HCT116 (cell line): ENCODE results near the gene SLC17A5. TPM values are rescaled to one million over a fixed set of nuclear protein-coding genes. Genes with fewer than 3 reads are reported as not detected.

Experiments used
- ATAC-seq: fragments of 200-7000 bp; cut with Tn5 transposase; 2 replicates; pipeline ENCODE4 v1.9.1; 2020; ENCODE audit warnings: mild to moderate bottlenecking, moderate library complexity
- BruUV-seq: library from RNA; stranded (reverse); fragments of 400-500 nt; replicated peaks from 2 replicates; lab custom pipeline; 2021; lab: Mats Ljungman, UMichigan
- CTCF ChIA-PET: fragments of 300-600 bp; sonication (Branson Sonifier 250); formaldehyde crosslinking; loops from one replicate; lab custom pipeline; 2021; ENCODE audit warnings: antibody characterized with exemption; lab: Charles Lee
- POLR2A ChIA-PET: fragments of 300-600, 350-600 bp; sonication (Branson Sonifier 250); formaldehyde crosslinking; loops from one replicate; lab custom pipeline; 2021; ENCODE audit warnings: antibody characterized with exemption; lab: Charles Lee
- RAD21 ChIA-PET, 2 experiments: fragments of 300-600 bp; sonication (Branson Sonifier 250); formaldehyde crosslinking; loops; one replicate each; lab custom pipeline; 2023; ENCODE audit warnings: low total read pairs in 2 of 2; ENCODE audit not compliant: uncharacterized antibody in 2 of 2, unreplicated experiment in 2 of 2, low non-redundant PET in 1 of 2; lab: Charles Lee
- DNase-seq: peaks from one replicate; pipeline ENCODE4 v3.0.0-alpha.2; 2010; ENCODE audit warnings: low read depth, low spot score
- H2AFZ ChIP-seq: fragments of 200-600 bp; shearing (Covaris generic), sonication (generic); 2 replicates; pipeline ENCODE4 v1.6.1; 2017; ENCODE audit warnings: low read depth, mixed run types, mixed read lengths, antibody characterized with exemption, low read length; ENCODE audit not compliant: poor library complexity, severe bottlenecking
- H3K27ac ChIP-seq: 2 replicates; pipeline ENCODE4 v1.5.1; 2012; ENCODE audit warnings: low read depth, low read length
- H3K27me3 ChIP-seq: fragments of 200-600 bp; sonication (generic); 2 replicates; pipeline ENCODE4 v1.6.1; 2016; ENCODE audit warnings: mixed run types, low read length, mixed read lengths; ENCODE audit not compliant: insufficient read depth
- H3K36me3 ChIP-seq, 2 experiments: fragments of 200-500 bp in 1 of 2; fragments of 200-600 bp in 1 of 2; sonication (Bioruptor generic) in 1 of 2; sonication (generic) in 1 of 2; 2 replicates each; pipeline versions ENCODE4 v1.5.1 to v1.6.1; 2014 to 2016; ENCODE audit warnings: low read length in 2 of 2, inconsistent platforms in 1 of 2, mixed read lengths in 1 of 2, mixed run types in 1 of 2; ENCODE audit not compliant: insufficient read depth in 2 of 2, control insufficient read depth in 1 of 2
- H3K4me1 ChIP-seq, 2 experiments: fragments of 200-600 bp in 1 of 2; sonication (generic) in 1 of 2; 2 replicates each; pipeline versions ENCODE4 v1.5.1 to v1.6.1; 2012 to 2017; ENCODE audit warnings: low read length in 2 of 2, inconsistent platforms in 1 of 2, mild to moderate bottlenecking in 1 of 2, mixed read lengths in 1 of 2, mixed run types in 1 of 2, moderate library complexity in 1 of 2; ENCODE audit not compliant: insufficient read depth in 2 of 2, control insufficient read depth in 1 of 2
- H3K4me2 ChIP-seq: fragments of 200-600 bp; sonication (generic); 2 replicates; pipeline ENCODE4 v1.6.1; 2017; ENCODE audit warnings: mixed run types, low read length, mixed read lengths
- H3K4me3 ChIP-seq, 2 experiments: fragments of 200-600 bp in 1 of 2; sonication (generic) in 1 of 2; replicated peaks in 1 of 2; 2 replicates each; pipeline ENCODE4 v1.5.1; 2011 to 2016; ENCODE audit warnings: low read length in 2 of 2, control low read depth in 1 of 2, low read depth in 1 of 2, mild to moderate bottlenecking in 1 of 2, mixed read lengths in 1 of 2, mixed run types in 1 of 2
- H3K79me2 ChIP-seq: fragments of 200-600 bp; sonication (generic); 2 replicates; pipeline ENCODE4 v1.6.1; 2017; ENCODE audit warnings: mild to moderate bottlenecking, mixed run types, low read length, moderate library complexity, mixed read lengths; ENCODE audit not compliant: insufficient read depth
- H3K9ac ChIP-seq: fragments of 200-600 bp; sonication (generic); 2 replicates; pipeline ENCODE4 v1.6.1; 2016; ENCODE audit warnings: low read length, mixed read lengths
- H3K9me2 ChIP-seq: fragments of 200-600 bp; sonication (generic), shearing (Covaris generic); 2 replicates; pipeline ENCODE4 v1.6.1; 2017; ENCODE audit warnings: mixed run types, mild to moderate bottlenecking, moderate library complexity; ENCODE audit not compliant: insufficient read depth
- H3K9me3 ChIP-seq, 2 experiments: fragments of 200-500 bp in 1 of 2; fragments of 200-600 bp in 1 of 2; sonication (Bioruptor generic) in 1 of 2; sonication (generic) in 1 of 2; 2 replicates each; pipeline ENCODE4 v1.6.1; 2014 to 2017; ENCODE audit warnings: low read length in 2 of 2, mixed read lengths in 2 of 2, inconsistent platforms in 1 of 2, low read depth in 1 of 2, mild to moderate bottlenecking in 1 of 2, mixed run types in 1 of 2, moderate library complexity in 1 of 2; ENCODE audit not compliant: control insufficient read depth in 1 of 2, insufficient read depth in 1 of 2
- H4K20me1 ChIP-seq: fragments of 200-600 bp; sonication (generic), shearing (Covaris generic); 2 replicates; pipeline ENCODE4 v1.6.1; 2017; ENCODE audit warnings: mixed run types, mild to moderate bottlenecking, moderate library complexity; ENCODE audit not compliant: insufficient read depth
- CTCF ChIP-seq, 3 experiments: fragments of 200-600 bp in 1 of 3; sonication (generic) in 1 of 3; IDR thresholded peaks in 2 of 3; conservative IDR thresholded peaks in 1 of 3; 2 replicates each; pipeline ENCODE4 v1.5.1; 2012 to 2017; ENCODE audit warnings: low read depth in 2 of 3, low read length in 2 of 3, antibody characterized with exemption in 1 of 3, borderline replicate concordance in 1 of 3, control low read depth in 1 of 3, mild to moderate bottlenecking in 1 of 3, mixed read lengths in 1 of 3, mixed run types in 1 of 3, moderate library complexity in 1 of 3; ENCODE audit not compliant: insufficient read depth in 1 of 3
- EZH2 ChIP-seq: fragments of 200-600 bp; sonication (generic); IDR thresholded peaks from 2 replicates; pipeline ENCODE4 v1.6.1; 2017; ENCODE audit warnings: antibody characterized with exemption, mixed run types
- JUND ChIP-seq: IDR thresholded peaks from 2 replicates; pipeline ENCODE4 v1.6.1; 2012
- MAX ChIP-seq: IDR thresholded peaks from 2 replicates; pipeline ENCODE4 v1.6.1; 2012
- POLR2AphosphoS5 ChIP-seq: IDR thresholded peaks from 2 replicates; pipeline ENCODE4 v1.6.1; 2011; ENCODE audit warnings: mild to moderate bottlenecking, low read depth, low read length, moderate library complexity
- RAD21 ChIP-seq: IDR thresholded peaks from 2 replicates; pipeline ENCODE4 v1.6.1; 2012; ENCODE audit warnings: low read depth, mild to moderate bottlenecking
- SIN3A ChIP-seq: IDR thresholded peaks from 2 replicates; pipeline ENCODE4 v1.6.1; 2012; ENCODE audit warnings: low read depth
- SP1 ChIP-seq: IDR thresholded peaks from 2 replicates; pipeline ENCODE4 v1.6.1; 2012; ENCODE audit warnings: low read depth
- ZBTB33 ChIP-seq: IDR thresholded peaks from 2 replicates; pipeline ENCODE4 v1.6.1; 2011; ENCODE audit warnings: mild to moderate bottlenecking, low read length, moderate library complexity; ENCODE audit not compliant: insufficient replicate concordance; ENCODE audit errors: extremely low read depth
- ZFX ChIP-seq: fragments of 450-650 bp; IDR thresholded peaks from 2 replicates; pipeline ENCODE4 v1.6.1; 2017
- ZNF274 ChIP-seq: fragments of 200-500 bp; sonication (Bioruptor generic); IDR thresholded peaks from 2 replicates; pipeline ENCODE4 v1.6.1; 2014; ENCODE audit warnings: mild to moderate bottlenecking, low read depth, low read length, inconsistent platforms
- intact Hi-C: fragments of 100-400 bp; cut with micrococcal nuclease; formaldehyde crosslinking; loops from 2 replicates; pipeline ENCODE4 v1.10.0; 2022
- total RNA-seq: library from RNA; stranded (reverse); gene quantifications from one replicate; pipeline ENCODE4 v1.2.1, GENCODE V29; 2021; ENCODE audit not compliant: unreplicated experiment

The SLC17A5 gene
- total RNA-seq, 1 experiment from 2014 or later, result 17.0 TPM

- Histone ChIP-seq H3K27me3 (no peaks in the 10 kb centered on the region), H3K36me3 (no peaks in the 10 kb centered on the region; a peak in 1 of 4 replicates), H3K4me1 (peaks cover 39 to 60% of the 10 kb centered on the region in 2 experiments), H3K9me3 (no peaks in the 10 kb centered on the region), H4K20me1 (no peaks in the 10 kb centered on the region), H3K4me2 (no peak overlapping the region)
- ATAC-seq, result no peak
- intact Hi-C loops, result no loop called here
- POLR2A ChIA-PET, result interaction anchor here (0.6 kb wide), 1 partner anchor 185 kb away, joined by 3 read pairs; no protein-coding TSS in a partner anchor
- TF ChIP-seq SP1 (no peak), ZFX (no peak), SIN3A (no peak), ZNF274 (no peak)
- TF ChIP-seq, all 23 proteins: peak for 0
- Histone ChIP-seq H3K9ac (no peak overlapping the region), H3K4me3 (no peak overlapping the region), H3K9me2 (no peaks in the 10 kb centered on the region), H3K27ac (no peak overlapping the region), H3K79me2 (peaks cover 12% of the 10 kb centered on the region), H2AFZ (no peak overlapping the region)
- ChIA-PET CTCF (no interaction called here), RAD21 (no interaction called here)
- no peak for DNase-seq
- no TSS peak for BruUV-seq
Observed at GRCh38 chr6:73699676-73700459, 46.1 kb upstream of the SLC17A5 start.

- POLR2A ChIA-PET, result interaction anchor here (0.6 kb wide), 2 partner anchors 20 to 177 kb away, joined by 3 read pairs; no protein-coding TSS in a partner anchor
- peaks cover 12% of the 10 kb centered on the region for H3K79me2 ChIP-seq
- no peaks in the 10 kb centered on the region for H3K27me3 ChIP-seq
- peak overlapping the region; percentile 55 to 67 for H3K4me3 ChIP-seq
- peak overlapping the region; percentile 93 for H3K27ac ChIP-seq
- RAD21 ChIA-PET, result no interaction called here
- TSS peak; percentile 39 for BruUV-seq
- H3K9ac ChIP-seq, result peak overlapping the region; percentile 85
- peak; percentile 15; the same call in 1 of the 2 replicates for TF ChIP-seq SP1
- TF ChIP-seq JUND, result no peak
- peak; percentile 53; the same call in 1 of the 2 replicates for TF ChIP-seq POLR2AphosphoS5
- no peak for TF ChIP-seq ZNF274
- TF ChIP-seq CTCF (IDR thresholded peaks at IDR 0.05 in 2 of 3, conservative IDR thresholded peaks at IDR 0.05 in 1 of 3; ENCODE audit: borderline replicate concordance in 1 of 3, insufficient read depth in 1 of 3, low read depth in 2 of 3, low read length in 2 of 3), result no peak
- no peak for TF ChIP-seq EZH2
- peak; percentile 39 for TF ChIP-seq MAX
- no peak for TF ChIP-seq ZBTB33
- TF ChIP-seq RAD21, result no peak
- CTCF ChIA-PET, result no interaction called here
- DNase-seq (no peak), ATAC-seq (peak; percentile 60)
- H3K9me2 ChIP-seq, result no peaks in the 10 kb centered on the region
- peaks cover 27 to 42% of the 10 kb centered on the region in 2 experiments for H3K4me1 ChIP-seq
- H3K4me2 ChIP-seq, result peak overlapping the region; percentile 76
- H3K9me3 ChIP-seq, result peaks cover 0 to 5% of the 10 kb centered on the region in 2 experiments; a peak in 1 of 4 replicates
- peak overlapping the region; percentile 55 for H2AFZ ChIP-seq
- intact Hi-C loops, result no loop called here
- H3K36me3 ChIP-seq, result no peaks in the 10 kb centered on the region; a peak in 1 of 4 replicates
- no peaks in the 10 kb centered on the region for H4K20me1 ChIP-seq
Observed at GRCh38 chr6:73696966-73697655, 43.3 kb upstream of the SLC17A5 start.
